Right lobe of liver (tissue), 4 donors: ENCODE measurements around the gene CDKAL1.

ENCODE experiments used
- POLR2A ChIP-seq: fragments of 450-650 bp; IDR thresholded peaks from one replicate; pipeline ENCODE4 v1.6.1; 2017; ENCODE audit warnings: antibody characterized with exemption, mild to moderate bottlenecking
- TF ChIP-seq, protein P1 (sequence below), 4 donors: fragments of 200-600 bp in 3 of 4; fragments of 450-650 bp in 1 of 4; IDR thresholded peaks; one replicate each; pipeline versions ENCODE4 v1.5.1 to v1.8.0; 2016 to 2022; ENCODE audit warnings: antibody characterized with exemption in 4 of 4, mild to moderate bottlenecking in 2 of 4
- donor health status: DM: no; HTN: no; CAD: no.
- donor health status: DM: no; HTN: no; CAD: no.
- donor health status: DM: no; HTN: yes; CAD: no.

- TF ChIP-seq, protein P1, sequence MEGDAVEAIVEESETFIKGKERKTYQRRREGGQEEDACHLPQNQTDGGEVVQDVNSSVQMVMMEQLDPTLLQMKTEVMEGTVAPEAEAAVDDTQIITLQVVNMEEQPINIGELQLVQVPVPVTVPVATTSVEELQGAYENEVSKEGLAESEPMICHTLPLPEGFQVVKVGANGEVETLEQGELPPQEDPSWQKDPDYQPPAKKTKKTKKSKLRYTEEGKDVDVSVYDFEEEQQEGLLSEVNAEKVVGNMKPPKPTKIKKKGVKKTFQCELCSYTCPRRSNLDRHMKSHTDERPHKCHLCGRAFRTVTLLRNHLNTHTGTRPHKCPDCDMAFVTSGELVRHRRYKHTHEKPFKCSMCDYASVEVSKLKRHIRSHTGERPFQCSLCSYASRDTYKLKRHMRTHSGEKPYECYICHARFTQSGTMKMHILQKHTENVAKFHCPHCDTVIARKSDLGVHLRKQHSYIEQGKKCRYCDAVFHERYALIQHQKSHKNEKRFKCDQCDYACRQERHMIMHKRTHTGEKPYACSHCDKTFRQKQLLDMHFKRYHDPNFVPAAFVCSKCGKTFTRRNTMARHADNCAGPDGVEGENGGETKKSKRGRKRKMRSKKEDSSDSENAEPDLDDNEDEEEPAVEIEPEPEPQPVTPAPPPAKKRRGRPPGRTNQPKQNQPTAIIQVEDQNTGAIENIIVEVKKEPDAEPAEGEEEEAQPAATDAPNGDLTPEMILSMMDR (IDR thresholded peaks at IDR 0.05): no peak
- no peak for TF ChIP-seq POLR2A
Measured at GRCh38 chr6:21074484-21074883, 540.2 kb downstream of the CDKAL1 start.
